HFF-Myc (cell line): ENCODE measurements around the gene SETD2.
A peak's percentile ranks its signal among the peaks of the same experiment; 100 is the strongest.
"Not testable (repeated sequence)": the region's sequence is repeated elsewhere in the genome, so short reads cannot be mapped to it uniquely, and the experiment has no call there.

Experiments used
- DNase-seq: peaks from one replicate; pipeline ENCODE4 v3.0.0-alpha.2; 2011; ENCODE audit warnings: low read depth; ENCODE audit errors: extremely low read depth
- H3K4me3 ChIP-seq: replicated peaks from 2 replicates; pipeline ENCODE4 v1.5.1; 2011; ENCODE audit warnings: low read depth, mild to moderate bottlenecking, control low read depth, low read length
- CTCF ChIP-seq: IDR thresholded peaks from 2 replicates; pipeline ENCODE4 v1.5.1; 2012; ENCODE audit warnings: mild to moderate bottlenecking, low read depth, low read length, control low read depth; ENCODE audit errors: missing control alignments

SETD2 gene

GRCh38 chr3:47036145-47036544, 127.8 kb downstream of the SETD2 start:
- DNase-seq, result no peak
- TF ChIP-seq CTCF, result no peak
- H3K4me3 ChIP-seq, result no peak overlapping the region

GRCh38 chr3:47035645-47036044, 128.3 kb downstream of the SETD2 start:
- no peak overlapping the region for H3K4me3 ChIP-seq
- peak; percentile 59 for DNase-seq
- TF ChIP-seq CTCF, result no peak

- no peak for DNase-seq
- H3K4me3 ChIP-seq, result no peak overlapping the region
- TF ChIP-seq CTCF, result no peak
Measured at GRCh38 chr3:47034868-47035489, 128.9 kb downstream of the SETD2 start.

GRCh38 chr3:47031041-47031440, 132.9 kb downstream of the SETD2 start:
- DNase-seq, H3K4me3 ChIP-seq: not testable (repeated sequence)

- no peak overlapping the region for H3K4me3 ChIP-seq
- TF ChIP-seq CTCF, result no peak
- no peak for DNase-seq
Measured at GRCh38 chr3:47028667-47029066, 135.2 kb downstream of the SETD2 start.

- no peak for TF ChIP-seq CTCF
- no peak overlapping the region for H3K4me3 ChIP-seq
- no peak for DNase-seq
Measured at GRCh38 chr3:47028146-47028545, 135.8 kb downstream of the SETD2 start.

- not testable (repeated sequence) for DNase-seq, H3K4me3 ChIP-seq
Measured at GRCh38 chr3:47026432-47026831, 137.5 kb downstream of the SETD2 start.

- no peak for TF ChIP-seq CTCF
- no peak overlapping the region for H3K4me3 ChIP-seq
- no peak for DNase-seq
Measured at GRCh38 chr3:47024932-47025331, 139.0 kb downstream of the SETD2 start.
